ENCODE measurements around the gene TMC8.

DNA sequence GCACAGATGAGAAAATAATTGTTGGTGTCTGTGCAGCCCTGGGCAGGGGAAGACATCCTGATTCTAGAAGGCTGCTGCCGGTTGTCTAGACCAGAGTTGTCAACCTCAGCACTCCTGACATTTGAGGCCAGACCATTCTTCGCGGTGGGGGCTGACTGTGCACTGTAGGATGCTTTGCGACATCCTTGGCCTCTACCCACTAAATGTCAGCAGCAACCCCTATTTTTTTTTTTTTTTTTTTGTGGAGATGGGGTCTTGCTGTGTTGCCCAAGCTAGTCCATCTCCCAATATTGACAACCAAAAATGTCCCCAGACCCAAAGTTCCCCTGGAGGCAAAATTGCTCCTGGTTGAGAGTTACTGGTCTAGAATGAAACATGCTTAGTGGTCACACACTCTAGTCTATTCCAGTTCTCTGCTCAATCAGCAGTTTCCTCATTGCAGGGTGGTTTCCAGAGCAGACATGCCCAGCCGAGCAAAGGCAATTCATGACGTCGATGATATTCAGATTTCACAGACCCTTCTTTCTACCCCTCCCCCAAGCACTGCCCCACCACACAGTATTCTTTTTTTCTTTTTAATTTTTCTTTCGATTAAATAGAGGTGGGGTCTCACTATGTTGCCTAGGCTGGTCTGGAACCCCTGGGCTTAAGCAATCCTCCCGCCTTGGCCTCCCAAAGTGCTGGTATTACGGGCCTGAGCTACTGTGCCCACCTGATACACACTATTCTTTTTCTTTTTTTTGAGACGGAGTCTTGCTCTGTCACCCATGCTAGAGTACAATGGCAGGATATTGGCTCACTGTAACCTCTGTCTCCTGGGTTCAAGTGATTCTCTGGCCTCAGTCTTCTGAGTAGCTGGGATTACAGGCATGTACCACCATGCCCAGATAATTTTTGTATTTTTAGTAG lies 24.6 kb downstream of the TMC8 start:
- TF ChIP-seq CTCF (IDR thresholded peaks at IDR 0.05; ENCODE audit: low read length) (no peak), EZH2 (IDR thresholded peaks at IDR 0.05; ENCODE audit: borderline replicate concordance, low read length) (no peak)

Measured in OCI-LY1 (cell line).